SU-DHL-6 (cell line): Measurements from ENCODE around the gene DGKB.

Experiments
- H2AFZ ChIP-seq: fragments of 200-600 bp; sonication (generic); 2 replicates; pipeline ENCODE4 v1.6.1; 2014; ENCODE audit warnings: low read depth, mild to moderate bottlenecking, moderate library complexity, mixed read lengths, antibody characterized with exemption, low read length; ENCODE audit not compliant: severe bottlenecking
- H3F3A ChIP-seq: fragments of 200-600 bp; shearing (Covaris generic); 2 replicates; pipeline ENCODE4 v1.6.0; 2016; ENCODE audit warnings: antibody characterized with exemption, mild to moderate bottlenecking; ENCODE audit not compliant: insufficient read depth
- H3K27ac ChIP-seq: fragments of 200-600 bp; sonication (generic); 2 replicates; pipeline ENCODE4 v1.5.1; 2016; ENCODE audit warnings: low read depth, mild to moderate bottlenecking, low read length, moderate library complexity, mixed read lengths
- H3K27me3 ChIP-seq: fragments of 200-600 bp; sonication (generic), shearing (Covaris generic); 2 replicates; pipeline ENCODE4 v1.6.0; 2014; ENCODE audit warnings: mild to moderate bottlenecking, low read length
- H3K36me3 ChIP-seq: fragments of 200-600 bp; sonication (generic); 2 replicates; pipeline ENCODE4 v1.6.1; 2014; ENCODE audit warnings: mild to moderate bottlenecking, low read length, mixed read lengths
- H3K4me2 ChIP-seq: fragments of 300-600, 200-600 bp; shearing (Covaris generic), sonication (generic); 2 replicates; pipeline ENCODE4 v1.6.0; 2014; ENCODE audit warnings: low read length, low read depth, mild to moderate bottlenecking; ENCODE audit not compliant: poor library complexity, severe bottlenecking
- H3K4me3 ChIP-seq: fragments of 200-600 bp; sonication (generic); 2 replicates; pipeline ENCODE4 v1.5.1; 2014; ENCODE audit warnings: antibody characterized with exemption, low read length, mild to moderate bottlenecking, mixed read lengths; ENCODE audit not compliant: insufficient read depth, poor library complexity, severe bottlenecking
- H3K79me2 ChIP-seq: fragments of 200-600 bp; sonication (generic); 2 replicates; pipeline ENCODE4 v1.6.1; 2014; ENCODE audit warnings: mild to moderate bottlenecking, low read length, moderate library complexity; ENCODE audit not compliant: insufficient read depth
- H3K9ac ChIP-seq: fragments of 200-600 bp; sonication (generic); 2 replicates; pipeline ENCODE4 v1.7.0; 2014; ENCODE audit warnings: mild to moderate bottlenecking, low read length
- H3K9me2 ChIP-seq: fragments of 200-600 bp; sonication (generic); replicated peaks from 2 replicates; pipeline ENCODE4 v1.6.1; 2014; ENCODE audit warnings: low read length; ENCODE audit not compliant: insufficient read depth
- H3K9me3 ChIP-seq: fragments of 200-600 bp; sonication (generic); 2 replicates; pipeline ENCODE4 v1.6.1; 2014; ENCODE audit warnings: low read length, mixed read lengths; ENCODE audit not compliant: insufficient read depth
- H4K20me1 ChIP-seq: fragments of 200-600 bp; sonication (generic); 2 replicates; pipeline ENCODE4 v1.6.1; 2014; ENCODE audit warnings: low read depth, mild to moderate bottlenecking, antibody characterized with exemption, low read length, moderate library complexity, mixed read lengths
- EZH2phosphoT487 ChIP-seq: fragments of 200-600 bp; sonication (generic), shearing (Covaris generic); conservative IDR thresholded peaks from 2 replicates; pipeline ENCODE4 v1.6.1; 2018; ENCODE audit warnings: mild to moderate bottlenecking, antibody characterized with exemption, low read length, moderate library complexity, mixed read lengths
- TF ChIP-seq, protein P1 (sequence below): fragments of 200-600 bp; sonication (generic); IDR thresholded peaks from one replicate; pipeline ENCODE4 v1.5.1; 2017; ENCODE audit warnings: antibody characterized with exemption, mild to moderate bottlenecking, low read length, moderate library complexity; ENCODE audit not compliant: insufficient read depth, poor library complexity, severe bottlenecking

DGKB gene

DNA sequence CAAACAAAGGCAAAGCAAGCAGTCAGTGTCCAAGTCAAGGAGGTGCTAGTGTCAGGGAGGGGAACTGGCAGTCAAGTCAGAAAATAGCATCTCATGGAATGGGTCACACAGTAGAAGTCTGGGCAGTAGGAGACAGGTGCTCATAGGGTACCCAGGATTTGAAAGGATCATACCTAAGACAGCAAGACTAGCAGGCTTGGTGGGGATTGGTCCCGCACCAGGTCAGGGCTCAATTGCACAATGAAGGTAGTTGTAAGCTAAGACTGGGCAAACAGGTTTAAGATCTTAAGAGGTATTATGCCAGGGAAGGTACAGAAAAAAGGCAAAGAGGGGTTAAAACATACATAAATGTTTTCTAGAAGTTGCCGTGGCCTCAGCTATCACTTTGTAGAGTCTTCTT is 731.7 kb downstream of the DGKB start:
- Histone ChIP-seq H3K9ac (no peak overlapping the region), H3K9me3 (no peaks in the 10 kb centered on the region), H3K27ac (no peak overlapping the region), H3K79me2 (no peaks in the 10 kb centered on the region), H3K9me2 (no peaks in the 10 kb centered on the region), H4K20me1 (no peaks in the 10 kb centered on the region), H2AFZ (no peak overlapping the region), H3K4me2 (no peak overlapping the region), H3K27me3 (no peaks in the 10 kb centered on the region), H3K4me3 (no peak overlapping the region), H3K36me3 (no peaks in the 10 kb centered on the region), H3F3A (no peaks in the 10 kb centered on the region)
- TF ChIP-seq, protein P1, sequence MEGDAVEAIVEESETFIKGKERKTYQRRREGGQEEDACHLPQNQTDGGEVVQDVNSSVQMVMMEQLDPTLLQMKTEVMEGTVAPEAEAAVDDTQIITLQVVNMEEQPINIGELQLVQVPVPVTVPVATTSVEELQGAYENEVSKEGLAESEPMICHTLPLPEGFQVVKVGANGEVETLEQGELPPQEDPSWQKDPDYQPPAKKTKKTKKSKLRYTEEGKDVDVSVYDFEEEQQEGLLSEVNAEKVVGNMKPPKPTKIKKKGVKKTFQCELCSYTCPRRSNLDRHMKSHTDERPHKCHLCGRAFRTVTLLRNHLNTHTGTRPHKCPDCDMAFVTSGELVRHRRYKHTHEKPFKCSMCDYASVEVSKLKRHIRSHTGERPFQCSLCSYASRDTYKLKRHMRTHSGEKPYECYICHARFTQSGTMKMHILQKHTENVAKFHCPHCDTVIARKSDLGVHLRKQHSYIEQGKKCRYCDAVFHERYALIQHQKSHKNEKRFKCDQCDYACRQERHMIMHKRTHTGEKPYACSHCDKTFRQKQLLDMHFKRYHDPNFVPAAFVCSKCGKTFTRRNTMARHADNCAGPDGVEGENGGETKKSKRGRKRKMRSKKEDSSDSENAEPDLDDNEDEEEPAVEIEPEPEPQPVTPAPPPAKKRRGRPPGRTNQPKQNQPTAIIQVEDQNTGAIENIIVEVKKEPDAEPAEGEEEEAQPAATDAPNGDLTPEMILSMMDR: no peak
- no peak for TF ChIP-seq EZH2phosphoT487

DNA sequence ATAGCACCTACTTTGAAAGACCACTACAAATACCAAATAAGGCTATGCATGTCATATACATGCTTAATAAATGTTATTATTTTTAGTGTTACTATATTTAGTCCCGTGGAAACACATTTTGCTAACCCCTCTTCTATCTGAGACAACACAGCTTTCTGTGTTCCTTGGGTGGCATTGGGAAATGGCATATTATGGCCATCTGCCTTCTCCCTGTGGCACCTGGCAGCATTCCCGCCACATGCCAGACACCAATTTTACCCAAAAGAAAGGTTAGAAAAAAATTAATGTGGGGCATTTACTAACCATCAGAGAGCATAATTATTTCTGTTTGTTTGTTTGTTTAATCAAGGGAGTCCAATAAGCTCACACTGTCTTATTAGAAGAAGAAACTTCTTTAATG is 744.4 kb downstream of the DGKB start:
- Histone ChIP-seq H3K4me2 (no peak overlapping the region), H3K27me3 (no peaks in the 10 kb centered on the region), H3K27ac (no peak overlapping the region), H3K4me3 (no peak overlapping the region), H3K9me3 (no peaks in the 10 kb centered on the region), H3K36me3 (no peaks in the 10 kb centered on the region), H3K9ac (no peak overlapping the region), H2AFZ (no peak overlapping the region), H4K20me1 (no peaks in the 10 kb centered on the region), H3K9me2 (no peaks in the 10 kb centered on the region), H3K79me2 (no peaks in the 10 kb centered on the region), H3F3A (no peaks in the 10 kb centered on the region)
- TF ChIP-seq, protein P1: no peak
- no peak for TF ChIP-seq EZH2phosphoT487

DNA sequence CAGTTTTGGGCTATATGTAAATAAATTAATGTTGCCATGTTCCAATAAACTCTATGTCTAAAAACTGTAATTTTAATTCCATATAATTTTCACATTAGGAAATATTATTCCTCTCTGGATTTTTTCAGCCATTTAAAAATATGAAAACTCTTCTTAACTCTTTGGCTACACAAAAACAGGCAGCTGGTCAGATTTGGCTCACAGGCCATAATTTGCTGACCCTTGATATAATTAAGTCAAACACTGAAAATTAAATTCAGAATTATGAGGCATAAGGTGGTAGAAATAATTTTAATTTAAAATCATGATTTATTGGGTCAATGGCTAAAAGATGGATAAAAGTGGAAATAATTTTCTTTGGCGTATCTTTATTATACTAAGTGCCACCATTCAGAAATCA is 746.1 kb downstream of the DGKB start:
- TF ChIP-seq, protein P1: no peak
- no peak for TF ChIP-seq EZH2phosphoT487
- H3F3A ChIP-seq: no peaks in the 10 kb centered on the region

DNA sequence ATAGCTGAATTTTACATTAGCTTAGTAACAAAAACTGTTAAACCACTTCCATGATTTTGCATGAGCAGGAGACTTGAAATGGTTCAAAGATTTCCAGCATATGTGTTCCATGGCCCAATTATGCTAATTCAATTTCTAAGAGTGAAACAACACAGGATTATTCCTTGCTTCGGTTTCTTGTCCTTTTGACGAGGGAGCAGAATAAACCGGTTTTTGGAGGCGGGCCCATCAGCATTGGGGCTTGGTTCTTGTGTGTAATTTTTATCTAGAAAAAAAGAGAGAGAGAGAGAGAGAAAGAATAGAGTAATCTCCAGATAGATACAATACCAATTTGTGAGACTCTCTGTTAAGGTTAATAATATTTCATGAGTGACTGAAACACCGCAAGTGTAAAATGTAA is 753.6 kb downstream of the DGKB start:
- Histone ChIP-seq H3K4me2 (no peak overlapping the region), H4K20me1 (no peaks in the 10 kb centered on the region), H3K9me2 (no peaks in the 10 kb centered on the region), H3K79me2 (no peaks in the 10 kb centered on the region), H3K27me3 (no peaks in the 10 kb centered on the region), H3F3A (no peaks in the 10 kb centered on the region), H3K36me3 (no peaks in the 10 kb centered on the region), H3K27ac (no peak overlapping the region), H3K9ac (no peak overlapping the region), H3K9me3 (no peaks in the 10 kb centered on the region), H3K4me3 (no peak overlapping the region), H2AFZ (no peak overlapping the region)
- TF ChIP-seq EZH2phosphoT487: no peak
- TF ChIP-seq, protein P1: no peak

More for the DNA sequence above, 746.1 kb downstream of the DGKB start:
- H3K9me3 ChIP-seq: no peaks in the 10 kb centered on the region
- no peaks in the 10 kb centered on the region for H3K9me2 ChIP-seq
- H3K4me2 ChIP-seq: no peak overlapping the region
- H3K27me3 ChIP-seq: no peaks in the 10 kb centered on the region
- H3K4me3 ChIP-seq: no peak overlapping the region
- H2AFZ ChIP-seq: no peak overlapping the region
- no peak overlapping the region for H3K27ac ChIP-seq
- H3K79me2 ChIP-seq: no peaks in the 10 kb centered on the region
- H4K20me1 ChIP-seq: no peaks in the 10 kb centered on the region
- H3K36me3 ChIP-seq: no peaks in the 10 kb centered on the region
- no peak overlapping the region for H3K9ac ChIP-seq
